HT1080 (cell line): Measurements from ENCODE around the gene PDIA6. TPM values are rescaled to one million over a fixed set of nuclear protein-coding genes. Genes with fewer than 3 reads are reported as not detected.

ENCODE experiments used
- small RNA-seq: library from RNA; depleted of rRNA; stranded (forward); fragments of <200 nt; gene quantifications from one replicate; pipeline ENCODE3, GENCODE V24; 2014
- total RNA-seq: library from RNA; depleted of rRNA; stranded (reverse); fragments of >200 nt; shearing (Covaris generic); gene quantifications from 2 replicates; pipeline ENCODE4 v1.2.3, GENCODE V29; 2014; rRNA removed

PDIA6 gene
- total RNA-seq, 1 experiment from 2014 or later, result 287 TPM

Small RNA genes lying within 50 kb of the gene (small RNA-seq; reads per million reads assigned to genes)
- gene RNU7-138P, result not detected
- not detected for gene RNU7-176P

Other genes with a start within 250 kb of the PDIA6 start
- gene NOL10, start 122.8 kb downstream of the PDIA6 start, total RNA-seq, result 50.2 and 52.9 TPM in 2 replicates
- 0.03 TPM in 1 of 2 replicates, not detected in the other for gene ATP6V1C2, start 91.2 kb downstream of the PDIA6 start, total RNA-seq
- gene KCNF1, start 99.1 kb upstream of the PDIA6 start, total RNA-seq, result 0.07 and 0.14 TPM in 2 replicates